ENCODE measurements around the gene C13orf46.

Gene C13orf46

GRCh38 chr13:113905942-113906341, 67.9 kb downstream of the C13orf46 start:
- no peak for DNase-seq (ENCODE audit: low spot score)

- no peak for DNase-seq (ENCODE audit: low spot score)
Observed at GRCh38 chr13:113905018-113905417, 68.9 kb downstream of the C13orf46 start.

GRCh38 chr13:113904411-113904810, 69.5 kb downstream of the C13orf46 start:
- no peak for DNase-seq (ENCODE audit: low spot score)

- DNase-seq (ENCODE audit: low spot score) = no peak
Observed at GRCh38 chr13:113903912-113904311, 70.0 kb downstream of the C13orf46 start.
